HEK293 (cell line): Measurements from ENCODE around the gene UBE2D4.

Experiments used
- CTCF ChIA-PET: fragments of 350-600 bp; formaldehyde crosslinking; extraction: SDS; loops from one replicate; lab custom pipeline; 2021; ENCODE audit warnings: antibody characterized with exemption; lab: Yijun Ruan, JAX
- POLR2A ChIA-PET: fragments of 300-600 bp; formaldehyde crosslinking; extraction: SDS; loops from one replicate; lab custom pipeline; 2020; ENCODE audit warnings: antibody characterized with exemption, inconsistent platforms; lab: Yijun Ruan, JAX
- H3K27ac ChIP-seq: fragments of 200-500 bp; sonication (Bioruptor generic); 2 replicates; pipeline ENCODE4 v1.5.1; 2014; ENCODE audit warnings: low read depth, low read length, control low read depth, inconsistent platforms; ENCODE audit errors: extremely low read depth
- H3K36me3 ChIP-seq, 2 experiments: fragments of 200-500 bp in 1 of 2; sonication (Bioruptor generic) in 1 of 2; 1 replicate in 1 of 2; 2 replicates in 1 of 2; pipeline ENCODE4 v1.5.1; 2014 to 2017; ENCODE audit warnings: inconsistent platforms in 2 of 2, low read length in 2 of 2; ENCODE audit not compliant: control insufficient read depth in 2 of 2, insufficient read depth in 1 of 2
- H3K4me1 ChIP-seq: fragments of 200-500 bp; sonication (Bioruptor generic); 2 replicates; pipeline ENCODE4 v1.5.1; 2014; ENCODE audit warnings: mild to moderate bottlenecking, low read length, inconsistent platforms; ENCODE audit not compliant: control insufficient read depth, insufficient read depth
- H3K4me3 ChIP-seq: 2 replicates; pipeline ENCODE4 v1.5.1; 2011; ENCODE audit warnings: low read depth, mild to moderate bottlenecking, control low read depth, low read length, moderate library complexity
- H3K9me3 ChIP-seq: fragments of 200-500 bp; sonication (Bioruptor generic); 2 replicates; pipeline ENCODE4 v1.5.1; 2014; ENCODE audit warnings: low read depth, low read length, inconsistent platforms; ENCODE audit not compliant: control insufficient read depth, insufficient read depth
- FEZF1 ChIP-seq: fragments of 450-650 bp; formaldehyde crosslinking; IDR thresholded peaks from 2 replicates; pipeline ENCODE4 v1.5.1; 2016; ENCODE audit warnings: missing biosample characterization, missing genetic modification characterization
- GLIS2 ChIP-seq: fragments of 450-650 bp; formaldehyde crosslinking; IDR thresholded peaks from 2 replicates; pipeline ENCODE4 v1.5.1; 2016; ENCODE audit warnings: missing biosample characterization, missing genetic modification characterization
- KLF9 ChIP-seq: fragments of 450-650 bp; formaldehyde crosslinking; IDR thresholded peaks from 2 replicates; pipeline ENCODE4 v1.5.1; 2016; ENCODE audit warnings: missing biosample characterization, missing genetic modification characterization, low read depth
- PRDM1 ChIP-seq: fragments of 450-650 bp; formaldehyde crosslinking; IDR thresholded peaks from 2 replicates; pipeline ENCODE4; 2016; ENCODE audit warnings: missing biosample characterization, missing genetic modification characterization
- SALL2 ChIP-seq: fragments of 450-650 bp; formaldehyde crosslinking; IDR thresholded peaks from 2 replicates; pipeline ENCODE4 v1.5.0; 2017; ENCODE audit warnings: missing biosample characterization, mild to moderate bottlenecking, missing genetic modification characterization, borderline replicate concordance
- SP7 ChIP-seq: fragments of 450-650 bp; formaldehyde crosslinking; IDR thresholded peaks from 2 replicates; pipeline ENCODE4 v1.5.1; 2016; ENCODE audit warnings: missing biosample characterization, missing genetic modification characterization
- ZBTB21 ChIP-seq: fragments of 450-650 bp; formaldehyde crosslinking; IDR thresholded peaks from 2 replicates; pipeline ENCODE4 v1.5.1; 2017; ENCODE audit warnings: missing biosample characterization, missing genetic modification characterization
- ZBTB8A ChIP-seq: fragments of 450-650 bp; formaldehyde crosslinking; IDR thresholded peaks from 2 replicates; pipeline ENCODE4 v1.5.1; 2016; ENCODE audit warnings: missing biosample characterization, missing genetic modification characterization
- ZNF114 ChIP-seq: fragments of 450-650 bp; formaldehyde crosslinking; IDR thresholded peaks from 2 replicates; pipeline ENCODE4 v1.5.0; 2017; ENCODE audit warnings: missing biosample characterization, missing genetic modification characterization
- ZNF146 ChIP-seq: fragments of 450-650 bp; formaldehyde crosslinking; IDR thresholded peaks from 2 replicates; pipeline ENCODE4 v1.5.1; 2016; ENCODE audit warnings: missing biosample characterization, missing genetic modification characterization
- ZNF184 ChIP-seq: fragments of 450-650 bp; IDR thresholded peaks from 2 replicates; pipeline ENCODE4 v1.5.1; 2018; ENCODE audit warnings: missing biosample characterization, mild to moderate bottlenecking, missing genetic modification characterization
- ZNF223 ChIP-seq: fragments of 450-650 bp; formaldehyde crosslinking; IDR thresholded peaks from 2 replicates; pipeline ENCODE4 v1.5.1; 2016; ENCODE audit warnings: missing biosample characterization, missing genetic modification characterization
- ZNF341 ChIP-seq: fragments of 450-650 bp; formaldehyde crosslinking; IDR thresholded peaks from 2 replicates; pipeline ENCODE4; 2016; ENCODE audit warnings: low read depth, missing biosample characterization, missing genetic modification characterization
- ZNF366 ChIP-seq: fragments of 450-650 bp; formaldehyde crosslinking; conservative IDR thresholded peaks from 2 replicates; pipeline ENCODE4 v1.5.1; 2016; ENCODE audit warnings: missing biosample characterization, missing genetic modification characterization
- ZNF394 ChIP-seq: fragments of 450-650 bp; formaldehyde crosslinking; IDR thresholded peaks from 2 replicates; pipeline ENCODE4 v1.5.1; 2016; ENCODE audit warnings: missing biosample characterization, missing genetic modification characterization, mild to moderate bottlenecking, moderate library complexity, borderline replicate concordance
- ZNF473 ChIP-seq: fragments of 450-650 bp; formaldehyde crosslinking; IDR thresholded peaks from 2 replicates; pipeline ENCODE4 v1.5.1; 2017; ENCODE audit warnings: missing biosample characterization, missing genetic modification characterization
- ZNF501 ChIP-seq: fragments of 450-650 bp; formaldehyde crosslinking; IDR thresholded peaks from 2 replicates; pipeline ENCODE4 v1.5.1; 2016; ENCODE audit warnings: missing biosample characterization, missing genetic modification characterization
- ZNF514 ChIP-seq: fragments of 450-650 bp; formaldehyde crosslinking; IDR thresholded peaks from 2 replicates; pipeline ENCODE4 v1.5.1; 2016; ENCODE audit warnings: missing biosample characterization, missing genetic modification characterization
- ZNF548 ChIP-seq: fragments of 450-650 bp; formaldehyde crosslinking; IDR thresholded peaks from 2 replicates; pipeline ENCODE4 v1.5.1; 2016; ENCODE audit warnings: missing biosample characterization, missing genetic modification characterization
- ZNF610 ChIP-seq: fragments of 450-650 bp; formaldehyde crosslinking; IDR thresholded peaks from 2 replicates; pipeline ENCODE4 v1.5.1; 2016; ENCODE audit warnings: missing biosample characterization, missing genetic modification characterization, borderline replicate concordance
- ZNF645 ChIP-seq: fragments of 450-650 bp; formaldehyde crosslinking; IDR thresholded peaks from 2 replicates; pipeline ENCODE4; 2016; ENCODE audit warnings: missing biosample characterization, missing genetic modification characterization
- ZNF776 ChIP-seq: fragments of 450-650 bp; formaldehyde crosslinking; IDR thresholded peaks from 2 replicates; pipeline ENCODE4 v1.5.0; 2017; ENCODE audit warnings: missing biosample characterization, missing genetic modification characterization, borderline replicate concordance
- ZNF785 ChIP-seq: fragments of 450-650 bp; formaldehyde crosslinking; IDR thresholded peaks from 2 replicates; pipeline ENCODE4 v1.5.1; 2016; ENCODE audit warnings: missing biosample characterization, missing genetic modification characterization
- ZXDB ChIP-seq: fragments of 450-650 bp; formaldehyde crosslinking; IDR thresholded peaks from 2 replicates; pipeline ENCODE4 v1.5.1; 2016; ENCODE audit warnings: missing biosample characterization, missing genetic modification characterization
- TF ChIP-seq, protein P1 (sequence below): fragments of 450-650 bp; formaldehyde crosslinking; IDR thresholded peaks from 2 replicates; pipeline ENCODE4 v1.5.1; 2016; ENCODE audit warnings: missing biosample characterization, missing genetic modification characterization, borderline replicate concordance
- TF ChIP-seq, protein P2 (sequence below): IDR thresholded peaks from 2 replicates; pipeline ENCODE4 v1.6.1; 2011; ENCODE audit warnings: mild to moderate bottlenecking, low read depth, low read length, borderline replicate concordance

The UBE2D4 gene

DNA sequence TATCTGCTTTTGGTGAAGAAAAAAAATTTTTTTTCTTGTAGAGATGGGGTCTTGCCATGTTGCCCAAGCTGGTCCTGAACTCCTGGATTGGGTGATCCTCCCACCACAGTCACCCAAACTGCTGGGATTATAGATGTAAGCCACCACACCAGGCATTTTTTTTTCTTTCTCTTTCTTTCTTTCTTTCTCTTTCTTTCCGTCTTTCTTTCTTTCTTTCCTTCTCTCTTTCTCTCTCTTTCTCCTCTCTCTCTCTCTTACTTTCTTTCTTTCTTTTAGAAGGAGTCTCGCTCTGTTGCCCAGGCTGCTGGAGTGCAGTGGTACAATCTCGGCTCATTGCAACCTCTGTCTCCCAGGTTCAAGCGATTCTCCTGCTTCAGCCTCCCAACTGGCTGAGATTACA is 3.5 kb upstream of the UBE2D4 start:
- H3K4me3 ChIP-seq, result no peak overlapping the region
- H3K9me3 ChIP-seq, result no peaks in the 10 kb centered on the region
- ChIA-PET POLR2A (interaction anchor here (1.4 kb wide), 1 partner anchor 16 kb away, joined by 3 read pairs; the partner anchor contains the start of gene URGCP), CTCF (no interaction called here)
- H3K36me3 ChIP-seq, result peaks cover 4 to 8% of the 10 kb centered on the region in 2 experiments; a peak in 2 of 3 replicates
- TF ChIP-seq ZNF514 (tag by site-specific recombination) (no peak), PRDM1 (peak; percentile 50; the same call in 1 of the 2 replicates), ZNF366 (peak; percentile 70)
- no peak overlapping the region for H3K27ac ChIP-seq
- no peaks in the 10 kb centered on the region for H3K4me1 ChIP-seq

DNA sequence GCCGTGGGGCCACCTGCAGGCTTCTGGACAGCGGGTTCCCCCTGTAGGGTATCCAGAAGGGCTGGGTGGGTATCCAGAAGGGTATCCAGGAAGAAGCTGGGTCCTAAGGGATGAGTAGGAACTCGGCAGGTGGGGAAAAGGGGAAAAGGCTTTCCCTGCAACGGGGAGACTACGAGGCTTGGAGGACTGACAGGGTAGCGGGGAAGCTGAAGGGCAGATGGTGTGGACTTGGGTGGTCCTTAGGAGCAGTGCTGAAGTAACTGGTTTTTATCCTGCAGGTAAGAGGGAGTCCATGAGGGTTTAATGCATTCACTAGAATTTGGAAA is 525 bp downstream of the UBE2D4 start:
- CTCF ChIA-PET, result interaction anchor here (0.6 kb wide), 1 partner anchor 162 kb away, joined by 3 read pairs; no protein-coding TSS in a partner anchor
- Histone ChIP-seq H3K4me3 (peak overlapping the region; percentile 66), H3K4me1 (no peaks in the 10 kb centered on the region), H3K9me3 (no peaks in the 10 kb centered on the region), H3K27ac (peak overlapping the region; percentile 75; the same call in 1 of the 2 replicates), H3K36me3 (peaks cover 0 to 4% of the 10 kb centered on the region in 2 experiments; a peak in 1 of 3 replicates)
- POLR2A ChIA-PET, result interaction anchor here (0.5 to 1.0 kb wide), 4 partner anchors 12 to 57 kb away, joined by 3 to 5 read pairs (median 3); partner anchors contain the start of genes MRPS24 and URGCP
- TF ChIP-seq KLF9 (tag by site-specific recombination) (no peak; the same call in 1 of the 2 replicates), ZNF473 (tag by site-specific recombination) (no peak), ZNF223 (tag by site-specific recombination) (no peak), ZNF501 (tag by site-specific recombination) (no peak), ZNF146 (no peak), ZNF610 (tag by site-specific recombination) (no peak), ZXDB (tag by site-specific recombination) (peak; percentile 46; the same call in 1 of the 2 replicates), SP7 (tag by site-specific recombination) (no peak), ZBTB21 (tag by site-specific recombination) (0 out of 2 replicates have a peak, but pooled peaks have one; percentile 4), ZNF114 (tag by site-specific recombination) (no peak), ZNF785 (tag by site-specific recombination) (no peak), ZBTB8A (tag by site-specific recombination) (peak; percentile 18; the same call in 1 of the 2 replicates), ZNF394 (tag by site-specific recombination) (peak; percentile 45; the same call in 1 of the 2 replicates), ZNF341 (tag by site-specific recombination) (no peak), GLIS2 (tag by site-specific recombination) (peak; percentile 21; the same call in 1 of the 2 replicates), ZNF645 (no peak), SALL2 (tag by site-specific recombination) (no peak), FEZF1 (no peak), ZNF184 (tag by site-specific recombination) (no peak), ZNF776 (tag by site-specific recombination) (no peak), ZNF548 (tag by site-specific recombination) (no peak)
- TF ChIP-seq, protein P1, sequence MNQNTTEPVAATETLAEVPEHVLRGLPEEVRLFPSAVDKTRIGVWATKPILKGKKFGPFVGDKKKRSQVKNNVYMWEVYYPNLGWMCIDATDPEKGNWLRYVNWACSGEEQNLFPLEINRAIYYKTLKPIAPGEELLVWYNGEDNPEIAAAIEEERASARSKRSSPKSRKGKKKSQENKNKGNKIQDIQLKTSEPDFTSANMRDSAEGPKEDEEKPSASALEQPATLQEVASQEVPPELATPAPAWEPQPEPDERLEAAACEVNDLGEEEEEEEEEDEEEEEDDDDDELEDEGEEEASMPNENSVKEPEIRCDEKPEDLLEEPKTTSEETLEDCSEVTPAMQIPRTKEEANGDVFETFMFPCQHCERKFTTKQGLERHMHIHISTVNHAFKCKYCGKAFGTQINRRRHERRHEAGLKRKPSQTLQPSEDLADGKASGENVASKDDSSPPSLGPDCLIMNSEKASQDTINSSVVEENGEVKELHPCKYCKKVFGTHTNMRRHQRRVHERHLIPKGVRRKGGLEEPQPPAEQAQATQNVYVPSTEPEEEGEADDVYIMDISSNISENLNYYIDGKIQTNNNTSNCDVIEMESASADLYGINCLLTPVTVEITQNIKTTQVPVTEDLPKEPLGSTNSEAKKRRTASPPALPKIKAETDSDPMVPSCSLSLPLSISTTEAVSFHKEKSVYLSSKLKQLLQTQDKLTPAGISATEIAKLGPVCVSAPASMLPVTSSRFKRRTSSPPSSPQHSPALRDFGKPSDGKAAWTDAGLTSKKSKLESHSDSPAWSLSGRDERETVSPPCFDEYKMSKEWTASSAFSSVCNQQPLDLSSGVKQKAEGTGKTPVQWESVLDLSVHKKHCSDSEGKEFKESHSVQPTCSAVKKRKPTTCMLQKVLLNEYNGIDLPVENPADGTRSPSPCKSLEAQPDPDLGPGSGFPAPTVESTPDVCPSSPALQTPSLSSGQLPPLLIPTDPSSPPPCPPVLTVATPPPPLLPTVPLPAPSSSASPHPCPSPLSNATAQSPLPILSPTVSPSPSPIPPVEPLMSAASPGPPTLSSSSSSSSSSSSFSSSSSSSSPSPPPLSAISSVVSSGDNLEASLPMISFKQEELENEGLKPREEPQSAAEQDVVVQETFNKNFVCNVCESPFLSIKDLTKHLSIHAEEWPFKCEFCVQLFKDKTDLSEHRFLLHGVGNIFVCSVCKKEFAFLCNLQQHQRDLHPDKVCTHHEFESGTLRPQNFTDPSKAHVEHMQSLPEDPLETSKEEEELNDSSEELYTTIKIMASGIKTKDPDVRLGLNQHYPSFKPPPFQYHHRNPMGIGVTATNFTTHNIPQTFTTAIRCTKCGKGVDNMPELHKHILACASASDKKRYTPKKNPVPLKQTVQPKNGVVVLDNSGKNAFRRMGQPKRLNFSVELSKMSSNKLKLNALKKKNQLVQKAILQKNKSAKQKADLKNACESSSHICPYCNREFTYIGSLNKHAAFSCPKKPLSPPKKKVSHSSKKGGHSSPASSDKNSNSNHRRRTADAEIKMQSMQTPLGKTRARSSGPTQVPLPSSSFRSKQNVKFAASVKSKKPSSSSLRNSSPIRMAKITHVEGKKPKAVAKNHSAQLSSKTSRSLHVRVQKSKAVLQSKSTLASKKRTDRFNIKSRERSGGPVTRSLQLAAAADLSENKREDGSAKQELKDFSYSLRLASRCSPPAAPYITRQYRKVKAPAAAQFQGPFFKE (tag by site-specific recombination), result no peak
- TF ChIP-seq, protein P2, sequence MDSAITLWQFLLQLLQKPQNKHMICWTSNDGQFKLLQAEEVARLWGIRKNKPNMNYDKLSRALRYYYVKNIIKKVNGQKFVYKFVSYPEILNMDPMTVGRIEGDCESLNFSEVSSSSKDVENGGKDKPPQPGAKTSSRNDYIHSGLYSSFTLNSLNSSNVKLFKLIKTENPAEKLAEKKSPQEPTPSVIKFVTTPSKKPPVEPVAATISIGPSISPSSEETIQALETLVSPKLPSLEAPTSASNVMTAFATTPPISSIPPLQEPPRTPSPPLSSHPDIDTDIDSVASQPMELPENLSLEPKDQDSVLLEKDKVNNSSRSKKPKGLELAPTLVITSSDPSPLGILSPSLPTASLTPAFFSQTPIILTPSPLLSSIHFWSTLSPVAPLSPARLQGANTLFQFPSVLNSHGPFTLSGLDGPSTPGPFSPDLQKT, result no peak
